Activated T-cell treated with anti-CD3 and anti-CD28 coated beads, Interleukin-2, amount 50 U/mL, for 24 hours (primary cell): ENCODE results near the gene ANKRD44.
A peak's percentile ranks its signal among the peaks of the same experiment; 100 is the strongest.

Experiments
- DNase-seq: peaks from one replicate; pipeline ENCODE4 v3.0.0-alpha.2; 2020
- H3K27ac Mint-ChIP-seq: 2 replicates; pipeline ENCODE4 v1.8.0; 2020; ENCODE audit warnings: mild to moderate bottlenecking, mixed read lengths
- H3K27me3 Mint-ChIP-seq: 2 replicates; pipeline ENCODE4 v1.8.0; 2020; ENCODE audit warnings: mixed read lengths
- H3K36me3 Mint-ChIP-seq: 2 replicates; pipeline ENCODE4 v1.8.0; 2020; ENCODE audit warnings: low read depth, mixed read lengths
- H3K4me1 Mint-ChIP-seq: 2 replicates; pipeline ENCODE4 v1.8.0; 2020; ENCODE audit warnings: low read depth, mixed read lengths
- H3K4me3 Mint-ChIP-seq: 2 replicates; pipeline ENCODE4 v1.8.0; 2020; ENCODE audit warnings: mild to moderate bottlenecking, moderate library complexity, mixed read lengths
- H3K9me3 Mint-ChIP-seq: 2 replicates; pipeline ENCODE4 v1.8.0; 2020; ENCODE audit warnings: mixed read lengths

Gene ANKRD44

GRCh38 chr2:197332641-197333040 is 22.1 kb upstream of the ANKRD44 start:
- Mint-ChIP-seq H3K36me3 (no peaks in the 10 kb centered on the region), H3K9me3 (peaks cover 9% of the 10 kb centered on the region), H3K27me3 (no peaks in the 10 kb centered on the region), H3K27ac (no peak overlapping the region), H3K4me1 (peaks cover 23% of the 10 kb centered on the region), H3K4me3 (no peak overlapping the region)
- DNase-seq: no peak

GRCh38 chr2:197328461-197328860 is 17.9 kb upstream of the ANKRD44 start:
- H3K4me1 Mint-ChIP-seq: peaks cover 55% of the 10 kb centered on the region
- peaks cover 9% of the 10 kb centered on the region for H3K9me3 Mint-ChIP-seq
- H3K4me3 Mint-ChIP-seq: peak overlapping the region; percentile 55
- H3K27me3 Mint-ChIP-seq: no peaks in the 10 kb centered on the region
- no peak for DNase-seq
- no peaks in the 10 kb centered on the region for H3K36me3 Mint-ChIP-seq
- peak overlapping the region; percentile 94 for H3K27ac Mint-ChIP-seq

GRCh38 chr2:197327472-197328098 is 17.0 kb upstream of the ANKRD44 start:
- Mint-ChIP-seq H3K4me3 (peak overlapping the region; percentile 55), H3K27ac (peak overlapping the region; percentile 94), H3K27me3 (no peaks in the 10 kb centered on the region), H3K4me1 (peaks cover 64% of the 10 kb centered on the region), H3K36me3 (no peaks in the 10 kb centered on the region), H3K9me3 (peaks cover 9% of the 10 kb centered on the region)
- DNase-seq: no peak

GRCh38 chr2:197327073-197327471 is 16.5 kb upstream of the ANKRD44 start:
- H3K27ac Mint-ChIP-seq: peak overlapping the region; percentile 94
- H3K4me1 Mint-ChIP-seq: peaks cover 67% of the 10 kb centered on the region
- peaks cover 9% of the 10 kb centered on the region for H3K9me3 Mint-ChIP-seq
- H3K36me3 Mint-ChIP-seq: no peaks in the 10 kb centered on the region
- H3K4me3 Mint-ChIP-seq: peak overlapping the region; percentile 55
- H3K27me3 Mint-ChIP-seq: no peaks in the 10 kb centered on the region
- DNase-seq: no peak

GRCh38 chr2:197324801-197325200 is 14.2 kb upstream of the ANKRD44 start:
- Mint-ChIP-seq H3K27ac (peak overlapping the region; percentile 85), H3K36me3 (no peaks in the 10 kb centered on the region), H3K9me3 (no peaks in the 10 kb centered on the region), H3K4me3 (peak overlapping the region; percentile 42), H3K27me3 (no peaks in the 10 kb centered on the region), H3K4me1 (peaks cover 85% of the 10 kb centered on the region)
- DNase-seq: no peak

- DNase-seq: peak; percentile 50
- Mint-ChIP-seq H3K27ac (peak overlapping the region; percentile 93), H3K4me1 (peaks cover 73% of the 10 kb centered on the region), H3K27me3 (no peaks in the 10 kb centered on the region), H3K4me3 (peak overlapping the region; percentile 67), H3K9me3 (no peaks in the 10 kb centered on the region), H3K36me3 (no peaks in the 10 kb centered on the region)
These were observed 12.4 kb upstream of the ANKRD44 start for GRCh38 chr2:197322724-197323720.

- H3K36me3 Mint-ChIP-seq: no peaks in the 10 kb centered on the region
These were observed 11.6 kb upstream of the ANKRD44 start for GRCh38 chr2:197322143-197322542.

GRCh38 chr2:197315371-197315770 is 4.8 kb upstream of the ANKRD44 start:
- H3K27me3 Mint-ChIP-seq: no peaks in the 10 kb centered on the region
- H3K27ac Mint-ChIP-seq: no peak overlapping the region
- H3K9me3 Mint-ChIP-seq: no peaks in the 10 kb centered on the region
- no peak overlapping the region for H3K4me3 Mint-ChIP-seq
- peaks cover 2% of the 10 kb centered on the region for H3K36me3 Mint-ChIP-seq
- peaks cover 56% of the 10 kb centered on the region for H3K4me1 Mint-ChIP-seq
- no peak for DNase-seq

More at GRCh38 chr2:197322143-197322542, 11.6 kb upstream of the ANKRD44 start:
- no peaks in the 10 kb centered on the region for H3K9me3 Mint-ChIP-seq
- peak overlapping the region; percentile 93 for H3K27ac Mint-ChIP-seq
- peaks cover 64% of the 10 kb centered on the region for H3K4me1 Mint-ChIP-seq
- no peak overlapping the region for H3K4me3 Mint-ChIP-seq
- no peak for DNase-seq
- no peaks in the 10 kb centered on the region for H3K27me3 Mint-ChIP-seq

- peak overlapping the region; percentile 95 for H3K27ac Mint-ChIP-seq
- peaks cover 26% of the 10 kb centered on the region for H3K36me3 Mint-ChIP-seq
- H3K4me3 Mint-ChIP-seq: no peak overlapping the region
- peaks cover 69% of the 10 kb centered on the region for H3K4me1 Mint-ChIP-seq
- H3K9me3 Mint-ChIP-seq: no peaks in the 10 kb centered on the region
- H3K27me3 Mint-ChIP-seq: no peaks in the 10 kb centered on the region
- DNase-seq: no peak
These were observed 1.6 kb upstream of the ANKRD44 start for GRCh38 chr2:197312186-197312585.

GRCh38 chr2:197311421-197312033 is 947 bp upstream of the ANKRD44 start:
- Mint-ChIP-seq H3K9me3 (no peaks in the 10 kb centered on the region), H3K4me1 (peaks cover 76% of the 10 kb centered on the region), H3K27ac (peak overlapping the region; percentile 95), H3K36me3 (peaks cover 28% of the 10 kb centered on the region), H3K4me3 (peak overlapping the region; percentile 84), H3K27me3 (no peaks in the 10 kb centered on the region)
- no peak for DNase-seq

GRCh38 chr2:197310987-197311420 is 424 bp upstream of the ANKRD44 start:
- Mint-ChIP-seq H3K36me3 (peaks cover 32% of the 10 kb centered on the region), H3K27ac (peak overlapping the region; percentile 95), H3K4me1 (peaks cover 80% of the 10 kb centered on the region), H3K27me3 (no peaks in the 10 kb centered on the region), H3K4me3 (peak overlapping the region; percentile 84), H3K9me3 (no peaks in the 10 kb centered on the region)
- no peak for DNase-seq

GRCh38 chr2:197309691-197310231 is 819 bp downstream of the ANKRD44 start:
- H3K27me3 Mint-ChIP-seq: no peaks in the 10 kb centered on the region
- peaks cover 41% of the 10 kb centered on the region for H3K36me3 Mint-ChIP-seq
- DNase-seq: peak; percentile 75
- no peaks in the 10 kb centered on the region for H3K9me3 Mint-ChIP-seq
- peak overlapping the region; percentile 97 for H3K27ac Mint-ChIP-seq
- peaks cover 80% of the 10 kb centered on the region for H3K4me1 Mint-ChIP-seq
- H3K4me3 Mint-ChIP-seq: peak overlapping the region; percentile 96

- Mint-ChIP-seq H3K4me3 (peak overlapping the region; percentile 96), H3K27ac (peak overlapping the region; percentile 97), H3K4me1 (peaks cover 80% of the 10 kb centered on the region), H3K27me3 (no peaks in the 10 kb centered on the region), H3K36me3 (peaks cover 44% of the 10 kb centered on the region), H3K9me3 (no peaks in the 10 kb centered on the region)
- no peak for DNase-seq
These were observed 1.4 kb downstream of the ANKRD44 start for GRCh38 chr2:197308996-197309690.

GRCh38 chr2:197308585-197308984 is 2.0 kb downstream of the ANKRD44 start:
- no peaks in the 10 kb centered on the region for H3K27me3 Mint-ChIP-seq
- H3K4me1 Mint-ChIP-seq: peaks cover 78% of the 10 kb centered on the region
- H3K4me3 Mint-ChIP-seq: peak overlapping the region; percentile 96
- peak overlapping the region; percentile 97 for H3K27ac Mint-ChIP-seq
- no peak for DNase-seq
- H3K36me3 Mint-ChIP-seq: peaks cover 45% of the 10 kb centered on the region
- no peaks in the 10 kb centered on the region for H3K9me3 Mint-ChIP-seq
